H1 (cell line): ENCODE data around the gene GLYATL3. TPM values are rescaled to one million over a fixed set of nuclear protein-coding genes. Genes with fewer than 3 reads are reported as not detected.
A peak's percentile ranks its signal among the peaks of the same experiment; 100 is the strongest.

Experiments
- EZH2 ChIP-seq: fragments of 200-600 bp; sonication (generic); IDR thresholded peaks from 2 replicates; pipeline ENCODE4 v1.7.1; 2012; ENCODE audit warnings: low read depth, mild to moderate bottlenecking, moderate library complexity, low read length, inconsistent platforms; ENCODE audit not compliant: severe bottlenecking
- JUN ChIP-seq: IDR thresholded peaks from 2 replicates; pipeline ENCODE4 v1.6.1; 2011; ENCODE audit warnings: low read depth, mild to moderate bottlenecking, improper control_type of control experiment, low read length
- NANOG ChIP-seq: IDR thresholded peaks from 2 replicates; pipeline ENCODE4 v1.6.1; 2011; ENCODE audit warnings: low read length, low read depth, mild to moderate bottlenecking, inconsistent platforms; ENCODE audit not compliant: insufficient read depth, poor library complexity, severe bottlenecking
- POLR2A ChIP-seq, 2 experiments: IDR thresholded peaks; 1 replicate in 1 of 2; 2 replicates in 1 of 2; pipeline ENCODE4 v1.6.1; 2011; ENCODE audit warnings: low read depth in 2 of 2, low read length in 2 of 2, mild to moderate bottlenecking in 2 of 2; ENCODE audit errors: control extremely low read depth in 1 of 2
- POLR2AphosphoS5 ChIP-seq: IDR thresholded peaks from 2 replicates; pipeline ENCODE4 v1.6.1; 2011; ENCODE audit warnings: low read depth, low read length
- RNF2 ChIP-seq: fragments of 200-900, 300-1000 bp; sonication (generic); IDR thresholded peaks from 2 replicates; pipeline ENCODE4 v1.7.1; 2016; ENCODE audit warnings: borderline replicate concordance, low read depth, mild to moderate bottlenecking, antibody characterized with exemption, low read length; ENCODE audit not compliant: poor library complexity, severe bottlenecking; ENCODE audit errors: missing control alignments
- RXRA ChIP-seq: IDR thresholded peaks from 2 replicates; pipeline ENCODE4 v1.6.1; 2011; ENCODE audit warnings: low read depth, mild to moderate bottlenecking, low read length, moderate library complexity; ENCODE audit not compliant: insufficient read depth
- SIN3A ChIP-seq, 2 experiments: IDR thresholded peaks in 1 of 2; conservative IDR thresholded peaks in 1 of 2; 2 replicates each; pipeline ENCODE4 v1.6.1; 2011 to 2012; ENCODE audit warnings: low read length in 2 of 2, improper control_type of control experiment in 1 of 2, low read depth in 1 of 2, mild to moderate bottlenecking in 1 of 2
- SP1 ChIP-seq: IDR thresholded peaks from 2 replicates; pipeline ENCODE4 v1.6.1; 2011; ENCODE audit warnings: low read depth, low read length
- polyA plus RNA-seq, 7 experiments: library from polyadenylated mRNA; depleted of rRNA in 3 of 7; stranded (reverse) in 5 of 7; unstranded in 2 of 7; fragments of >200 nt in 5 of 7; fragments of 200-250 nt in 2 of 7; gene quantifications; 1 replicate in 5 of 7; 2 replicates in 1 of 7; 4 replicates in 1 of 7; pipeline versions ENCODE4 v1.2.1 to v1.2.3, GENCODE V29; 2011 to 2013; ENCODE audit warnings: missing spikeins in 2 of 7, mixed read lengths in 2 of 7
- total RNA-seq: library from RNA; stranded (reverse); fragmentation: NEBNext Ultra II Directional; extraction: Animal tissue kit (Norgen Biotek cat#: 25700); gene quantifications from 2 replicates; pipeline ENCODE4 v1.2.1, GENCODE V29; 2021

GLYATL3 gene
- total and polyA plus RNA-seq, 2 of the 8 experiments (the other 6 are each of a cell fraction or from before 2014, with no cell fraction given), result not detected

- TF ChIP-seq RXRA (no peak), JUN (no peak), POLR2AphosphoS5 (peak; percentile 93), SP1 (no peak; the same call in 1 of the 2 replicates), EZH2 (no peak), POLR2A (IDR thresholded peaks at IDR 0.05; ENCODE audit: control extremely low read depth in 1 of 2, low read depth in 2 of 2, low read length in 2 of 2) (peak; percentile 62 to 71), SIN3A (conservative IDR thresholded peaks at IDR 0.05 in 1 of 2, IDR thresholded peaks at IDR 0.05 in 1 of 2; ENCODE audit: low read depth in 1 of 2, low read length in 2 of 2) (0 out of 4 replicates have a peak, but pooled peaks of 1 of the 2 experiments have one; percentile 35), RNF2 (no peak), NANOG (peak; percentile 88)
- TF ChIP-seq, all 59 proteins: peak for 10
These were observed 51.5 kb downstream of the GLYATL3 start (continued) for GRCh38 chr6:49551078-49551865.
